ENCODE results near the gene CYSTM1.

DNA sequence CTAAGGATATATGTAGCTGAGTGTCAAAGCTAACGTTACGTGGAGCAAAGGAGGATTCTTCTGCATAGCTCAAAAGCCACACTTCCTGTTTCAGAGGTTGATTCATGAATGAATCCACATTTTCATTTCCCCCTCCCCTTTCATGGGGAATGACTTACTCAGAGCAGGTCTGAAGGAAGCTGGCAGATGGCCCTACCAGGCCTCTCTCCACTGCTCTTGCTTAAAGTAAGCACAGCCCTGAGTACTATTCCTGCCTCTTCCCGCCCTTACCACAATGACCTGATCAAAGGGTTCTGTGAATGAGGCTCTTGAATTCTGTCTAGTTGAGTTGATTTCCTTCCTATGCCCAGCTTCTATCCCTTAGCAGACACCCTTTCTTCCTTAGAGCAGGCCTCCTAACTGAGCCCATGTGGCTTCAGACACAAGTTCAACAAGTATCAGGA, 43.0 kb upstream of the CYSTM1 start:
- TF ChIP-seq KLF1 (tag by site-specific recombination; IDR thresholded peaks at IDR 0.05), result no peak
- TF ChIP-seq, protein P1, sequence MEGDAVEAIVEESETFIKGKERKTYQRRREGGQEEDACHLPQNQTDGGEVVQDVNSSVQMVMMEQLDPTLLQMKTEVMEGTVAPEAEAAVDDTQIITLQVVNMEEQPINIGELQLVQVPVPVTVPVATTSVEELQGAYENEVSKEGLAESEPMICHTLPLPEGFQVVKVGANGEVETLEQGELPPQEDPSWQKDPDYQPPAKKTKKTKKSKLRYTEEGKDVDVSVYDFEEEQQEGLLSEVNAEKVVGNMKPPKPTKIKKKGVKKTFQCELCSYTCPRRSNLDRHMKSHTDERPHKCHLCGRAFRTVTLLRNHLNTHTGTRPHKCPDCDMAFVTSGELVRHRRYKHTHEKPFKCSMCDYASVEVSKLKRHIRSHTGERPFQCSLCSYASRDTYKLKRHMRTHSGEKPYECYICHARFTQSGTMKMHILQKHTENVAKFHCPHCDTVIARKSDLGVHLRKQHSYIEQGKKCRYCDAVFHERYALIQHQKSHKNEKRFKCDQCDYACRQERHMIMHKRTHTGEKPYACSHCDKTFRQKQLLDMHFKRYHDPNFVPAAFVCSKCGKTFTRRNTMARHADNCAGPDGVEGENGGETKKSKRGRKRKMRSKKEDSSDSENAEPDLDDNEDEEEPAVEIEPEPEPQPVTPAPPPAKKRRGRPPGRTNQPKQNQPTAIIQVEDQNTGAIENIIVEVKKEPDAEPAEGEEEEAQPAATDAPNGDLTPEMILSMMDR (tag by site-specific recombination; IDR thresholded peaks at IDR 0.05), result no peak
- TF ChIP-seq GLI2 (tag by site-specific recombination; IDR thresholded peaks at IDR 0.05; ENCODE audit: borderline replicate concordance, low read depth), result no peak
- TF ChIP-seq, protein P2, sequence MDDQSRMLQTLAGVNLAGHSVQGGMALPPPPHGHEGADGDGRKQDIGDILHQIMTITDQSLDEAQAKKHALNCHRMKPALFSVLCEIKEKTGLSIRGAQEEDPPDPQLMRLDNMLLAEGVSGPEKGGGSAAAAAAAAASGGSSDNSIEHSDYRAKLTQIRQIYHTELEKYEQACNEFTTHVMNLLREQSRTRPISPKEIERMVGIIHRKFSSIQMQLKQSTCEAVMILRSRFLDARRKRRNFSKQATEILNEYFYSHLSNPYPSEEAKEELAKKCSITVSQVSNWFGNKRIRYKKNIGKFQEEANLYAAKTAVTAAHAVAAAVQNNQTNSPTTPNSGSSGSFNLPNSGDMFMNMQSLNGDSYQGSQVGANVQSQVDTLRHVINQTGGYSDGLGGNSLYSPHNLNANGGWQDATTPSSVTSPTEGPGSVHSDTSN (CRISPR knock-in tag; IDR thresholded peaks at IDR 0.05), result no peak
